ENCODE results near the gene NTN1. TPM values are rescaled to one million over a fixed set of nuclear protein-coding genes. Genes with fewer than 3 reads are reported as not detected.

NTN1 gene
- total and polyA plus RNA-seq, 9 donors, result 0.28 to 12.5 (median 1.8) TPM

DNA sequence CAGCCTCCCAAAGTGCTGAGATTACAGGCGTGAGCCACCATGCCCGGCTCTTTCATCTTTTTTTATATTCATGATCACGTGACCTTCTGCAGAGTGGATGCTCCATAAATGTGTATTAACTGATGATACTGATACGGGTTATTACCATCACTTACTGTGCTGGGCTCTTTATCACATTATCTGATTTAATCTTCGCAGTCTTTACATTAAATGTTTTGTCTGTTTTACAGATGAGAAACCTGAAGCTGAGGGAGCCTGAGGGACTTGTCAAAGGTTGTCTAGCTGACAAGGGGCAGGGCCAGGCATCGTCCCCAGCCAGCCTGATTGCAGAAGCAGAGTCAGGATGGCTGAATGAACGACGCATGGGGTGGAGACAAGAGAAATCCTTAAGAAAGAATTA is 104.4 kb downstream of the NTN1 start:
- intact Hi-C loops (cut with DNase I), result no loop called here
- 91 to 94% (median 92%) methylated on average over 8 of the region's 8 CpGs for WGBS, 3 donors
- Histone ChIP-seq H3K27ac (no peak overlapping the region), H3K4me3 (no peak overlapping the region), H3K4me1 (ENCODE audit: insufficient read depth) (no peaks in the 10 kb centered on the region), H3K9me3 (no peaks in the 10 kb centered on the region), H3K36me3 (no peaks in the 10 kb centered on the region), H3K27me3 (no peaks in the 10 kb centered on the region)
- TF ChIP-seq, protein P1, sequence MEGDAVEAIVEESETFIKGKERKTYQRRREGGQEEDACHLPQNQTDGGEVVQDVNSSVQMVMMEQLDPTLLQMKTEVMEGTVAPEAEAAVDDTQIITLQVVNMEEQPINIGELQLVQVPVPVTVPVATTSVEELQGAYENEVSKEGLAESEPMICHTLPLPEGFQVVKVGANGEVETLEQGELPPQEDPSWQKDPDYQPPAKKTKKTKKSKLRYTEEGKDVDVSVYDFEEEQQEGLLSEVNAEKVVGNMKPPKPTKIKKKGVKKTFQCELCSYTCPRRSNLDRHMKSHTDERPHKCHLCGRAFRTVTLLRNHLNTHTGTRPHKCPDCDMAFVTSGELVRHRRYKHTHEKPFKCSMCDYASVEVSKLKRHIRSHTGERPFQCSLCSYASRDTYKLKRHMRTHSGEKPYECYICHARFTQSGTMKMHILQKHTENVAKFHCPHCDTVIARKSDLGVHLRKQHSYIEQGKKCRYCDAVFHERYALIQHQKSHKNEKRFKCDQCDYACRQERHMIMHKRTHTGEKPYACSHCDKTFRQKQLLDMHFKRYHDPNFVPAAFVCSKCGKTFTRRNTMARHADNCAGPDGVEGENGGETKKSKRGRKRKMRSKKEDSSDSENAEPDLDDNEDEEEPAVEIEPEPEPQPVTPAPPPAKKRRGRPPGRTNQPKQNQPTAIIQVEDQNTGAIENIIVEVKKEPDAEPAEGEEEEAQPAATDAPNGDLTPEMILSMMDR (IDR thresholded peaks at IDR 0.05), result no peak
- TF ChIP-seq EP300 (IDR thresholded peaks at IDR 0.05), result no peak
- TF ChIP-seq POLR2A (IDR thresholded peaks at IDR 0.05), result no peak
- no peak for DNase-seq

- H3K4me1 ChIP-seq (ENCODE audit: insufficient read depth), result no peaks in the 10 kb centered on the region
- 91 to 94% (median 94%) methylated on average over 7 of the region's 7 CpGs for WGBS, 3 donors
- no peaks in the 10 kb centered on the region for H3K27me3 ChIP-seq
- no peak for TF ChIP-seq POLR2A (IDR thresholded peaks at IDR 0.05)
- TF ChIP-seq EP300 (IDR thresholded peaks at IDR 0.05), result no peak
- TF ChIP-seq, protein P1 (IDR thresholded peaks at IDR 0.05), result no peak
- H3K36me3 ChIP-seq, result no peaks in the 10 kb centered on the region
- no peaks in the 10 kb centered on the region for H3K9me3 ChIP-seq
- H3K27ac ChIP-seq, result no peak overlapping the region
- intact Hi-C loops (cut with DNase I), result no loop called here
- DNase-seq, result no peak
- no peak overlapping the region for H3K4me3 ChIP-seq
Observed at GRCh38 chr17:9127340-9127739, 106.0 kb downstream of the NTN1 start.

GRCh38 chr17:9131371-9131770 is 110.1 kb downstream of the NTN1 start:
- Histone ChIP-seq H3K9me3 (no peaks in the 10 kb centered on the region), H3K27ac (no peak overlapping the region), H3K36me3 (no peaks in the 10 kb centered on the region), H3K27me3 (no peaks in the 10 kb centered on the region), H3K4me1 (ENCODE audit: insufficient read depth) (no peaks in the 10 kb centered on the region), H3K4me3 (no peak overlapping the region)
- intact Hi-C loops (cut with DNase I), result no loop called here
- no peak for DNase-seq
- TF ChIP-seq EP300 (IDR thresholded peaks at IDR 0.05) (no peak), POLR2A (IDR thresholded peaks at IDR 0.05) (no peak)
- TF ChIP-seq, protein P1 (IDR thresholded peaks at IDR 0.05), result no peak
- 76 to 89% (median 82%) methylated on average over 5 of the region's 5 CpGs for WGBS, 3 donors

GRCh38 chr17:9132291-9132690 is 111.0 kb downstream of the NTN1 start:
- no peaks in the 10 kb centered on the region for H3K9me3 ChIP-seq
- no peak for TF ChIP-seq EP300 (IDR thresholded peaks at IDR 0.05)
- TF ChIP-seq, protein P1 (IDR thresholded peaks at IDR 0.05), result no peak
- TF ChIP-seq POLR2A (IDR thresholded peaks at IDR 0.05), result no peak
- no peak overlapping the region for H3K4me3 ChIP-seq
- intact Hi-C loops (cut with DNase I), result no loop called here
- H3K27me3 ChIP-seq, result no peaks in the 10 kb centered on the region
- DNase-seq, result no peak
- H3K4me1 ChIP-seq (ENCODE audit: insufficient read depth), result no peaks in the 10 kb centered on the region
- no peaks in the 10 kb centered on the region for H3K36me3 ChIP-seq
- H3K27ac ChIP-seq, result no peak overlapping the region
- 87 to 93% (median 88%) methylated on average over 9 of the region's 9 CpGs for WGBS, 3 donors

Measured in ovary (tissue), 9 donors.